Panc1 (cell line): ENCODE data around the gene NUDT6.

ENCODE experiments used
- CTCF ChIP-seq: fragments of 450-650 bp; IDR thresholded peaks from 2 replicates; pipeline ENCODE4 v1.5.1; 2017; ENCODE audit warnings: mild to moderate bottlenecking
- POLR2AphosphoS5 ChIP-seq: IDR thresholded peaks from 2 replicates; pipeline ENCODE4 v1.6.1; 2012; ENCODE audit warnings: mild to moderate bottlenecking, low read depth, low read length, moderate library complexity
- REST ChIP-seq, 2 experiments: IDR thresholded peaks; 2 replicates each; pipeline ENCODE4 v1.6.1; 2011 to 2012; ENCODE audit warnings: low read depth in 2 of 2, control low read depth in 1 of 2, low read length in 1 of 2, mild to moderate bottlenecking in 1 of 2, moderate library complexity in 1 of 2; ENCODE audit not compliant: insufficient read depth in 1 of 2
- SIN3A ChIP-seq: IDR thresholded peaks from 2 replicates; pipeline ENCODE4 v1.6.1; 2012; ENCODE audit warnings: low read depth, mild to moderate bottlenecking, low read length, moderate library complexity, borderline replicate concordance; ENCODE audit not compliant: insufficient read depth
- TCF7L2 ChIP-seq: IDR thresholded peaks from 2 replicates; pipeline ENCODE4 v1.6.1; 2011; ENCODE audit warnings: mild to moderate bottlenecking, low read depth, low read length, inconsistent platforms

- TF ChIP-seq CTCF (no peak), POLR2AphosphoS5 (no peak), REST (IDR thresholded peaks at IDR 0.05; ENCODE audit: insufficient read depth in 1 of 2, low read depth in 2 of 2, low read length in 1 of 2) (no peak), SIN3A (no peak), TCF7L2 (no peak)
Measured at GRCh38 chr4:122873821-122874593, 48.4 kb downstream of the NUDT6 start.
